ENCODE results near the gene RBM8A. TPM values are rescaled to one million over a fixed set of nuclear protein-coding genes. Genes with fewer than 3 reads are reported as not detected.

Gene RBM8A
- total RNA-seq (2011; cell fraction: chromatin; rRNA removed; ENCODE audit: low replicate concordance): 63.9 and 101 TPM in 2 replicates
- 34.0 and 44.1 TPM in 2 replicates for total RNA-seq (2011; cell fraction: nucleolus; rRNA removed)
- 61.8 and 68.6 TPM in 2 replicates for total RNA-seq (2011; cell fraction: nucleoplasm; rRNA removed)
- total RNA-seq (2014; rRNA removed) (235 and 257 TPM in 2 replicates), total RNA-seq (2014; rRNA removed; fragmentation: Illumina TruSeq; extraction: Trizol) (228 and 266 TPM in 2 replicates), total RNA-seq (2015; rRNA removed; fragmentation: Illumina TruSeq; extraction: Trizol) (283 and 291 TPM in 2 replicates), total RNA-seq (2021) (206 and 215 TPM in 2 replicates), polyA plus RNA-seq (2011; rRNA removed) (152 and 225 TPM in 2 replicates), polyA plus RNA-seq (2014; fragmentation: Illumina TruSeq; extraction: Trizol) (240 and 324 TPM in 2 replicates), polyA plus RNA-seq (2014; fragmentation: Nextera tagmentation; extraction: Ambion mirVana) (1,000 to 10,000 TPM in 1 of 2 experiments, 100 to 1,000 TPM in 1; 763 to 1,035 TPM), polyA plus RNA-seq (2014; rRNA removed) (301 and 311 TPM in 2 replicates), polyA minus RNA-seq (2011; rRNA and poly(A)+ RNA removed) (126 and 166 TPM in 2 replicates), Bru-seq, nascent RNA (percentile 97 among the genes with signal in this experiment), BruChase-seq, experiment 1, labeled RNA remaining after a 2-hour chase (percentile 95 among the genes with signal in this experiment), BruChase-seq, experiment 2, labeled RNA remaining after a 6-hour chase (percentile 96 among the genes with signal in this experiment)
- polyA plus RNA-seq (2011; cell fraction: cytosol; rRNA removed): 67.1 and 160 TPM in 2 replicates
- 67.1 and 106 TPM in 2 replicates for polyA plus RNA-seq (2011; cell fraction: nucleus; rRNA removed)
- polyA plus RNA-seq (2012): 172 and 328 TPM in 2 replicates
- 31.0 and 43.5 TPM in 2 replicates for polyA minus RNA-seq (2011; cell fraction: cytosol; rRNA and poly(A)+ RNA removed)
- 26.1 and 42.1 TPM in 2 replicates for polyA minus RNA-seq (2011; cell fraction: nucleus; rRNA and poly(A)+ RNA removed)
- long read RNA-seq, experiment 1, full-length matches to known transcripts: 278 of 647 reads
- long read RNA-seq, experiment 1, partial matches to known transcripts: 148 of 647 reads
- long read RNA-seq, experiment 1, other reads (novel, unspliced or antisense): 221 of 647 reads
- long read RNA-seq, experiment 2, full-length matches to known transcripts: 163 of 237 reads
- long read RNA-seq, experiment 2, partial matches to known transcripts: 10 of 237 reads
- long read RNA-seq, experiment 2, other reads (novel, unspliced or antisense): 64 of 237 reads
- long read RNA-seq, experiment 3, full-length matches to known transcripts: 202 of 248 reads
- long read RNA-seq, experiment 3, partial matches to known transcripts: 31 of 248 reads
- long read RNA-seq, experiment 3, other reads (novel, unspliced or antisense): 15 of 248 reads

- H3K9ac ChIP-seq (ENCODE audit: insufficient read depth in 1 of 2, low read depth in 2 of 2, low read length in 2 of 2): peak within 1 kb of the TSS; percentile 91 to 96
- H4K20me1 ChIP-seq (replicated peaks; ENCODE audit: control insufficient read depth, insufficient read depth, low read length): 0 out of 2 replicates have a peak, but pooled peaks cover 3% of the 10 kb centered on the region
- intact Hi-C loops (cut with micrococcal nuclease): no loop called here
- peak within 1 kb of the TSS; percentile 70 for H3K4me3 ChIP-seq
- peak; percentile 97 for ATAC-seq
- POLR2A ChIA-PET: interaction anchor here (0.6 to 2.1 kb wide), 36 partner anchors 8 to 124 kb away, joined by 3 to 18 read pairs (median 4); partner anchors contain the start of genes ANKRD34A, ANKRD35, HJV and LIX1L
- CTCF ChIA-PET (ENCODE audit: low intra/inter-chr PET ratio): no interaction called here
- WGBS (ENCODE audit: insufficient coverage, low coverage, missing lambda C conversion rate): under 1% methylated on average over 41 of the region's 41 CpGs
- peak; percentile 81 to 98 (median 90) for DNase-seq (ENCODE audit: extremely low read depth in 1 of 4, low spot score in 3 of 4)
- peak within 1 kb of the TSS; percentile 96 for H3K27ac ChIP-seq (ENCODE audit: extremely low read depth, low read depth, low read length)
- peaks cover 22% of the 10 kb centered on the region for H3K79me2 ChIP-seq (ENCODE audit: control insufficient read depth, insufficient read depth, low read length)
- H3K9me3 ChIP-seq (replicated peaks; ENCODE audit: control insufficient read depth, insufficient read depth, low read depth, low read length): no peaks in the 10 kb centered on the region
- no TSS peak for BruUV-seq (replicated peaks)
- H2AFZ ChIP-seq (ENCODE audit: low read depth, low read length): peak within 1 kb of the TSS; percentile 84
- no peaks in the 10 kb centered on the region for H3K27me3 ChIP-seq (ENCODE audit: control insufficient read depth in 2 of 2, insufficient read depth in 2 of 2, low read length in 2 of 2)
- H3K4me2 ChIP-seq (ENCODE audit: insufficient read depth, low read length): peak within 1 kb of the TSS; percentile 94
- peaks cover 10 to 12% of the 10 kb centered on the region in 2 experiments; a peak in 4 of 5 replicates for H3K4me1 ChIP-seq (replicated peaks in 1 of 2; ENCODE audit: control insufficient read depth in 2 of 2, insufficient read depth in 2 of 2, low read length in 2 of 2)
- no peaks in the 10 kb centered on the region for H3K9me1 ChIP-seq (ENCODE audit: control insufficient read depth, insufficient read depth, low read length)
- in situ Hi-C loops (cut with MboI): no loop called here
- peak; percentile 96 for FAIRE-seq
- peaks cover 26% of the 10 kb centered on the region for H3K36me3 ChIP-seq (ENCODE audit: control insufficient read depth, insufficient read depth, low read length)
- TF ChIP-seq, protein P1, sequence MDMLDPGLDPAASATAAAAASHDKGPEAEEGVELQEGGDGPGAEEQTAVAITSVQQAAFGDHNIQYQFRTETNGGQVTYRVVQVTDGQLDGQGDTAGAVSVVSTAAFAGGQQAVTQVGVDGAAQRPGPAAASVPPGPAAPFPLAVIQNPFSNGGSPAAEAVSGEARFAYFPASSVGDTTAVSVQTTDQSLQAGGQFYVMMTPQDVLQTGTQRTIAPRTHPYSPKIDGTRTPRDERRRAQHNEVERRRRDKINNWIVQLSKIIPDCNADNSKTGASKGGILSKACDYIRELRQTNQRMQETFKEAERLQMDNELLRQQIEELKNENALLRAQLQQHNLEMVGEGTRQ (CRISPR knock-in tag; IDR thresholded peaks at IDR 0.05): no peak
- TF ChIP-seq, protein P2, sequence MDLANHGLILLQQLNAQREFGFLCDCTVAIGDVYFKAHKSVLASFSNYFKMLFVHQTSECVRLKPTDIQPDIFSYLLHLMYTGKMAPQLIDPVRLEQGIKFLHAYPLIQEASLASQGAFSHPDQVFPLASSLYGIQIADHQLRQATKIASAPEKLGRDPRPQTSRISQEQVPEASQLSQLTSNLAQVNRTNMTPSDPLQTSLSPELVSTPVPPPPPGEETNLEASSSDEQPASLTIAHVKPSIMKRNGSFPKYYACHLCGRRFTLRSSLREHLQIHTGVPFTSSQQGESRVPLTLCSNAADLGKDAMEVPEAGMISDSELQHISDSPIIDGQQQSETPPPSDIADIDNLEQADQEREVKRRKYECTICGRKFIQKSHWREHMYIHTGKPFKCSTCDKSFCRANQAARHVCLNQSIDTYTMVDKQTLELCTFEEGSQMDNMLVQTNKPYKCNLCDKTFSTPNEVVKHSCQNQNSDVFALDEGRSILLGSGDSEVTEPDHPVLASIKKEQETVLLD (IDR thresholded peaks at IDR 0.05): peak; percentile 66; the same call in 1 of the 2 replicates
- TF ChIP-seq LCOR (CRISPR knock-in tag; IDR thresholded peaks at IDR 0.05) (peak; percentile 91), BHLHE40 (IDR thresholded peaks at IDR 0.05; ENCODE audit: low read length) (0 out of 2 replicates have a peak, but pooled peaks have one; percentile 6), SOX6 (IDR thresholded peaks at IDR 0.05) (no peak), ZNF644 (tag; IDR thresholded peaks at IDR 0.05; ENCODE audit: low read depth) (0 out of 2 replicates have a peak, but pooled peaks have one; percentile 43), HDAC8 (tag; IDR thresholded peaks at IDR 0.05) (no peak), CREM (IDR thresholded peaks at IDR 0.05; ENCODE audit: low read depth) (peak; percentile 94), NFYB (IDR thresholded peaks at IDR 0.05; ENCODE audit: extremely low read depth, insufficient read length) (peak; percentile 49), ARID2 (IDR thresholded peaks at IDR 0.05) (peak; percentile 62; the same call in 1 of the 2 replicates), NR2C1 (IDR thresholded peaks at IDR 0.05) (peak; percentile 99), NR2C1 (tag; IDR thresholded peaks at IDR 0.05) (peak; percentile 99), JUND (IDR thresholded peaks at IDR 0.05; ENCODE audit: borderline replicate concordance, low read depth, low read length) (peak; percentile 26; the same call in 1 of the 2 replicates), JUND (tag; IDR thresholded peaks at IDR 0.05; ENCODE audit: borderline replicate concordance, low read depth, low read length) (peak; percentile 59; the same call in 2 of the 3 replicates), FOS (IDR thresholded peaks at IDR 0.05; ENCODE audit: extremely low read depth, insufficient read length) (peak; percentile 33)
Observed at GRCh38 chr1:145927063-145927886, at the start of gene RBM8A. TSS of gene RBM8A (minus strand) at chr1:145927484. CDS start at chr1:145927426, 58 bp downstream.

Measured in K562 (cell line).